Hepatocyte (in vitro differentiated cells): ENCODE measurements around the gene CARD11. TPM values are rescaled to one million over a fixed set of nuclear protein-coding genes. Genes with fewer than 3 reads are reported as not detected.

Source experiments
- DNase-seq: peaks from one replicate; pipeline ENCODE4 v3.0.0-alpha.2; 2016; ENCODE audit warnings: low spot score
- H2AFZ ChIP-seq: fragments of 200-600 bp; sonication (generic); 2 replicates; pipeline ENCODE4 v1.6.0; 2016; ENCODE audit warnings: antibody characterized with exemption, mild to moderate bottlenecking
- H3K27ac ChIP-seq: fragments of 200-600 bp; sonication (generic); 2 replicates; pipeline ENCODE4 v1.5.1; 2016; ENCODE audit warnings: mild to moderate bottlenecking
- H3K27me3 ChIP-seq: fragments of 200-600 bp; sonication (generic); 2 replicates; pipeline ENCODE4 v1.6.1; 2016
- H3K36me3 ChIP-seq: fragments of 200-600 bp; sonication (generic); replicated peaks from 2 replicates; pipeline ENCODE4 v1.5.1; 2016; ENCODE audit warnings: low read depth; ENCODE audit not compliant: insufficient read depth
- H3K4me1 ChIP-seq: fragments of 200-600 bp; sonication (generic); 2 replicates; pipeline ENCODE4 v1.5.1; 2016; ENCODE audit warnings: mild to moderate bottlenecking, moderate library complexity; ENCODE audit not compliant: insufficient read depth
- H3K4me2 ChIP-seq: fragments of 200-600 bp; sonication (generic); 2 replicates; pipeline ENCODE4 v1.6.0; 2016
- H3K4me3 ChIP-seq: fragments of 200-600 bp; sonication (generic); 2 replicates; pipeline ENCODE4 v1.5.1; 2016; ENCODE audit warnings: mild to moderate bottlenecking
- H3K79me2 ChIP-seq: fragments of 200-600 bp; sonication (generic); 2 replicates; pipeline ENCODE4 v1.6.0; 2017; ENCODE audit warnings: mild to moderate bottlenecking
- H3K9me2 ChIP-seq: fragments of 200-600 bp; sonication (generic); replicated peaks from 2 replicates; pipeline ENCODE4 v1.6.0; 2017; ENCODE audit warnings: mild to moderate bottlenecking; ENCODE audit not compliant: insufficient read depth
- H3K9me3 ChIP-seq: fragments of 200-600 bp; sonication (generic); 2 replicates; pipeline ENCODE4 v1.5.1; 2016; ENCODE audit warnings: low read depth, mild to moderate bottlenecking
- H4K20me1 ChIP-seq: fragments of 200-600 bp; sonication (generic); 2 replicates; pipeline ENCODE4 v1.6.0; 2016; ENCODE audit warnings: mild to moderate bottlenecking; ENCODE audit not compliant: insufficient read depth, poor library complexity, severe bottlenecking
- CTCF ChIP-seq: fragments of 200-600 bp; sonication (generic); IDR thresholded peaks from 2 replicates; pipeline ENCODE4 v1.5.1; 2016; ENCODE audit warnings: antibody characterized with exemption, mild to moderate bottlenecking; ENCODE audit not compliant: poor library complexity
- EZH2 ChIP-seq: fragments of 200-600 bp; sonication (generic); IDR thresholded peaks from 2 replicates; pipeline ENCODE4 v1.6.1; 2016; ENCODE audit warnings: antibody characterized with exemption, mild to moderate bottlenecking, borderline replicate concordance
- EZH2phosphoT487 ChIP-seq: fragments of 200-600 bp; sonication (generic); IDR thresholded peaks from one replicate; pipeline ENCODE4 v1.6.1; 2018; ENCODE audit warnings: antibody characterized with exemption, mild to moderate bottlenecking, low read depth, moderate library complexity; ENCODE audit not compliant: unreplicated experiment, severe bottlenecking
- WGBS: methylation state at CpG from one replicate; pipeline ENCODE4 v1.1.6; 2016; ENCODE audit warnings: low lambda C conversion rate; ENCODE audit errors: missing lambda C conversion rate; 5-methylcytosine and 5-hydroxymethylcytosine counted together
- polyA plus RNA-seq: library from polyadenylated mRNA; unstranded; fragments of >200 nt; fragmentation: Nextera tagmentation; extraction: Ambion mirVana; gene quantifications from 2 replicates; pipeline ENCODE4 v1.2.1, GENCODE V29; 2016
- total RNA-seq: library from RNA; depleted of rRNA; stranded (reverse); fragments of >200 nt; gene quantifications from 2 replicates; pipeline ENCODE4 v1.2.3, GENCODE V29; 2014

CARD11 gene
- total and polyA plus RNA-seq, 2 experiments from 2014 or later, result 9.6 to 10.9 TPM

- TF ChIP-seq EZH2, result no peak
- no peak for TF ChIP-seq EZH2phosphoT487
- no peak for TF ChIP-seq CTCF
- 97% methylated on average over 8 of the region's 8 CpGs for WGBS
- no peaks in the 10 kb centered on the region for H3K27me3 ChIP-seq
Measured at GRCh38 chr7:3000566-3000965, 43.1 kb downstream of the CARD11 start.

GRCh38 chr7:2999078-2999500 is 44.6 kb downstream of the CARD11 start:
- Histone ChIP-seq H3K9me3 (no peaks in the 10 kb centered on the region), H3K4me2 (no peak overlapping the region), H4K20me1 (no peaks in the 10 kb centered on the region), H3K4me1 (no peaks in the 10 kb centered on the region), H3K4me3 (no peak overlapping the region), H2AFZ (no peak overlapping the region), H3K79me2 (no peaks in the 10 kb centered on the region), H3K27ac (no peak overlapping the region), H3K27me3 (no peaks in the 10 kb centered on the region), H3K36me3 (no peaks in the 10 kb centered on the region), H3K9me2 (no peaks in the 10 kb centered on the region)
- TF ChIP-seq EZH2 (no peak), CTCF (no peak), EZH2phosphoT487 (no peak)
- DNase-seq, result no peak
- 85% methylated on average over 8 of the region's 8 CpGs for whole genome bisulfite sequencing

More at GRCh38 chr7:3000566-3000965, 43.1 kb downstream of the CARD11 start:
- Histone ChIP-seq H3K27ac (no peak overlapping the region), H4K20me1 (no peaks in the 10 kb centered on the region), H3K4me2 (no peak overlapping the region), H3K4me3 (no peak overlapping the region), H3K9me2 (no peaks in the 10 kb centered on the region), H3K36me3 (no peaks in the 10 kb centered on the region), H2AFZ (no peak overlapping the region), H3K9me3 (no peaks in the 10 kb centered on the region), H3K4me1 (no peaks in the 10 kb centered on the region), H3K79me2 (no peaks in the 10 kb centered on the region)
- no peak for DNase-seq

- Histone ChIP-seq H2AFZ (no peak overlapping the region), H3K27me3 (no peaks in the 10 kb centered on the region), H3K9me3 (no peaks in the 10 kb centered on the region), H3K4me1 (no peaks in the 10 kb centered on the region), H3K4me3 (no peak overlapping the region), H3K9me2 (no peaks in the 10 kb centered on the region), H3K4me2 (no peak overlapping the region), H4K20me1 (no peaks in the 10 kb centered on the region), H3K36me3 (no peaks in the 10 kb centered on the region), H3K79me2 (no peaks in the 10 kb centered on the region), H3K27ac (no peak overlapping the region)
- DNase-seq, result no peak
- 92% methylated on average over 10 of the region's 10 CpGs for WGBS
- TF ChIP-seq EZH2phosphoT487 (no peak), EZH2 (no peak), CTCF (no peak)
Measured at GRCh38 chr7:2997014-2997413, 46.7 kb downstream of the CARD11 start.

- Histone ChIP-seq H2AFZ (no peak overlapping the region), H3K9me3 (no peaks in the 10 kb centered on the region), H3K79me2 (no peaks in the 10 kb centered on the region), H3K4me1 (no peaks in the 10 kb centered on the region), H3K4me3 (no peak overlapping the region), H3K27me3 (no peaks in the 10 kb centered on the region), H3K9me2 (no peaks in the 10 kb centered on the region), H3K4me2 (no peak overlapping the region), H4K20me1 (no peaks in the 10 kb centered on the region), H3K36me3 (no peaks in the 10 kb centered on the region), H3K27ac (no peak overlapping the region)
- WGBS, result 90% methylated on average over 4 of the region's 4 CpGs
- TF ChIP-seq CTCF, result no peak
- no peak for TF ChIP-seq EZH2phosphoT487
- TF ChIP-seq EZH2, result no peak
- no peak for DNase-seq
Measured at GRCh38 chr7:2996141-2996540, 47.5 kb downstream of the CARD11 start.
